Trophoblast cell (in vitro differentiated cells and primary cell): ENCODE measurements around the gene MLLT10.

Experiments
- DNase-seq, 2 donors: peaks; one replicate each; pipeline ENCODE4 v3.0.0-alpha.2; 2016
- H2AFZ ChIP-seq: 2 replicates; pipeline ENCODE4 v1.6.1; 2013; ENCODE audit warnings: low read length, moderate library complexity, mild to moderate bottlenecking; ENCODE audit not compliant: insufficient read depth, poor library complexity
- H2AK5ac ChIP-seq: 2 replicates; pipeline ENCODE4 v1.6.1; 2013; ENCODE audit warnings: mild to moderate bottlenecking, low read length
- H2BK120ac ChIP-seq: 2 replicates; pipeline ENCODE4 v1.6.1; 2013; ENCODE audit warnings: low read length, mild to moderate bottlenecking, moderate library complexity; ENCODE audit not compliant: insufficient read depth, poor library complexity
- H2BK12ac ChIP-seq: 2 replicates; pipeline ENCODE4 v1.6.1; 2013; ENCODE audit warnings: mild to moderate bottlenecking, low read length, moderate library complexity
- H2BK5ac ChIP-seq: 2 replicates; pipeline ENCODE4 v1.6.1; 2013; ENCODE audit warnings: low read length, low read depth, moderate library complexity, mild to moderate bottlenecking; ENCODE audit not compliant: poor library complexity
- H3K14ac ChIP-seq: 2 replicates; pipeline ENCODE4 v1.6.1; 2013; ENCODE audit warnings: mild to moderate bottlenecking, low read length
- H3K18ac ChIP-seq: 2 replicates; pipeline ENCODE4 v1.6.1; 2013; ENCODE audit warnings: mild to moderate bottlenecking, low read length
- H3K23ac ChIP-seq: 2 replicates; pipeline ENCODE4 v1.6.1; 2013; ENCODE audit warnings: low read length
- H3K27ac ChIP-seq: 2 replicates; pipeline ENCODE4 v1.5.1; 2013; ENCODE audit warnings: low read depth, mild to moderate bottlenecking, inconsistent platforms, low read length, moderate library complexity
- H3K27me3 ChIP-seq: 2 replicates; pipeline ENCODE4 v1.6.1; 2013; ENCODE audit warnings: inconsistent platforms, mild to moderate bottlenecking, low read length, moderate library complexity; ENCODE audit not compliant: insufficient read depth
- H3K36me3 ChIP-seq, 2 experiments: 1 replicate in 1 of 2; 2 replicates in 1 of 2; pipeline ENCODE4 v1.6.1; 2013; ENCODE audit warnings: low read length in 2 of 2, mild to moderate bottlenecking in 2 of 2, moderate library complexity in 1 of 2; ENCODE audit not compliant: insufficient read depth in 2 of 2, control insufficient read depth in 1 of 2
- H3K4ac ChIP-seq: 2 replicates; pipeline ENCODE4 v1.6.1; 2013; ENCODE audit warnings: low read depth, mild to moderate bottlenecking, low read length, moderate library complexity
- H3K4me1 ChIP-seq, 2 experiments: 1 replicate in 1 of 2; 2 replicates in 1 of 2; pipeline ENCODE4 v1.6.1; 2013; ENCODE audit warnings: low read length in 2 of 2, mild to moderate bottlenecking in 2 of 2, moderate library complexity in 1 of 2; ENCODE audit not compliant: insufficient read depth in 2 of 2, control insufficient read depth in 1 of 2
- H3K4me2 ChIP-seq: 2 replicates; pipeline ENCODE4 v1.6.1; 2013; ENCODE audit warnings: inconsistent platforms, mild to moderate bottlenecking, low read length, moderate library complexity
- H3K4me3 ChIP-seq: 2 replicates; pipeline ENCODE4 v1.5.1; 2013; ENCODE audit warnings: mild to moderate bottlenecking, low read depth, low read length, inconsistent platforms
- H3K79me1 ChIP-seq: one replicate; pipeline ENCODE4 v1.6.1; 2013; ENCODE audit warnings: low read length
- H3K79me2 ChIP-seq: 2 replicates; pipeline ENCODE4 v1.6.1; 2013; ENCODE audit warnings: low read length, mild to moderate bottlenecking; ENCODE audit not compliant: control insufficient read depth, insufficient read depth, poor library complexity
- H3K9ac ChIP-seq: 2 replicates; pipeline ENCODE4 v1.6.1; 2013; ENCODE audit warnings: mild to moderate bottlenecking, low read length
- H3K9me3 ChIP-seq: 2 replicates; pipeline ENCODE4 v1.6.1; 2013; ENCODE audit warnings: low read depth, mild to moderate bottlenecking, control low read depth, inconsistent platforms, low read length; ENCODE audit not compliant: insufficient read depth
- H4K12ac ChIP-seq: 2 replicates; pipeline ENCODE4 v1.6.1; 2013; ENCODE audit warnings: low read depth, mild to moderate bottlenecking, low read length, moderate library complexity
- H4K8ac ChIP-seq: 2 replicates; pipeline ENCODE4 v1.6.1; 2013; ENCODE audit warnings: low read depth, mild to moderate bottlenecking, low read length, moderate library complexity
- H4K91ac ChIP-seq: one replicate; pipeline ENCODE4 v1.6.1; 2013; ENCODE audit warnings: low read depth, mild to moderate bottlenecking, low read length, moderate library complexity
- WGBS: extraction: QIAGEN DNeasy Blood & Tissue Kit; methylation state at CpG from one replicate; pipeline ENCODE4 v1.1.7; 2013; ENCODE audit warnings: missing lambda C conversion rate; ENCODE audit not compliant: insufficient read length, insufficient coverage; ENCODE audit errors: extremely low coverage; 5-methylcytosine and 5-hydroxymethylcytosine counted together

Gene MLLT10

DNA sequence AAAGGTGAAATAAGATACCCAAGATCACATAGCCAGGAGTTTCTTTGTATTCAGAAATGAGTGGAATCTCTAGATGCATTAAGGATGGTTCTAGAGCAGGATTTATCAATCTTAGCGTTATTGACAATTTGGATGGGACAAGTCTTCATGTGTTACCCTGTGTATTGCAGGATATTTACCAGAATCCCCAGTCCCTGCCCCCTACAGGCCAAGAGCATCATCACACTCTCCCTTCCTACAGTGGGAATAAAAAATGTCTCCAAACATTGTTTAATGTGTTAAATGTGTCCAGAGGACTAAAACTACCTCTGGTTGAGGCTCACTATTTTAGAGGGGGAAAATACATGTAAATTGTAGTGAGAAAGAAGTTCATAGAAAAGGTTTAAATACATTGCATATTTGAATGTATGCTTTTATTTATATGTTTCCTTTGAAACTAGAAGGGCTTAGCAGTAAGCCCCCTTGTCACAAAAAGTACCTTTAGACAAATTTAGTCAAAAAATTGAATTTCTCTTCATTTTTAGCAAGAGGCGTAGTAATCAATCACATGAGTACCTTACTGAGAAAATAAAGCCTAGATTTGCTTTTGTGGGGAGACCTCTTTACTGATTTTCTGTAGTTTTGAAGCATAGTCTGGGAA lies 141.2 kb downstream of the MLLT10 start:
- Histone ChIP-seq H3K79me1 (no peaks in the 10 kb centered on the region), H4K8ac (no peak overlapping the region), H4K12ac (no peak overlapping the region), H3K27ac (no peak overlapping the region), H3K27me3 (no peaks in the 10 kb centered on the region), H3K9ac (no peak overlapping the region), H3K79me2 (no peaks in the 10 kb centered on the region), H3K14ac (no peak overlapping the region), H3K4me1 (peaks cover 3% of the 10 kb centered on the region in 2 experiments), H2BK5ac (no peak overlapping the region), H3K4ac (no peak overlapping the region), H3K4me2 (no peak overlapping the region), H2BK120ac (no peak overlapping the region), H3K4me3 (no peak overlapping the region), H2AK5ac (no peak overlapping the region), H4K91ac (no peak overlapping the region), H3K18ac (no peak overlapping the region), H3K23ac (no peak overlapping the region), H3K36me3 (peaks cover 8% of the 10 kb centered on the region in 2 experiments), H2BK12ac (no peak overlapping the region), H2AFZ (no peak overlapping the region), H3K9me3 (no peaks in the 10 kb centered on the region)
- DNase-seq: peak; percentile 14 to 68
- no CpG with 5 or more reads among the region's 2 CpGs for WGBS

DNA sequence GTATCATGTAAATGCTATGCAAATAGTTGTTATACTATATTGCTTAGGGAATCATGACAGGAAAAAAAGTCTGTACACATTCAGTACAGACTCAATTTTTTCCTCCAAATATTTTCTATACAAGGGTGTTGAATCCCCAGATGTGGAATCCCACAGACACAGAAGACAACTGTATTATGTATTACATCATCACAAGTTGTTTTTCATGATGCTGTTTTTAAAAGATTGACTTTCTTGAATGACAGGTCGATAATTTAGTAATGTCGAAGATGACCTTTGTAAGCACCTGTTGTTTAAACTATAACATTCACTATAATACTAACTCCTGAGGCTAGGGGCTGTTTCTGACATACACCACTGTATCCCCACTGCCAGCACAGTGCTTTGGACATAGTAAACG lies 143.5 kb downstream of the MLLT10 start:
- no CpG with 5 or more reads among the region's 3 CpGs for WGBS
- no peak overlapping the region for H4K12ac ChIP-seq
- no peak overlapping the region for H2BK5ac ChIP-seq
- H3K14ac ChIP-seq: no peak overlapping the region
- H3K9me3 ChIP-seq: no peaks in the 10 kb centered on the region
- no peaks in the 10 kb centered on the region for H3K79me2 ChIP-seq
- H2AFZ ChIP-seq: no peak overlapping the region
- no peak overlapping the region for H3K4ac ChIP-seq
- H3K79me1 ChIP-seq: no peaks in the 10 kb centered on the region
- no peak for DNase-seq
- H3K18ac ChIP-seq: no peak overlapping the region
- H3K36me3 ChIP-seq: peaks cover 5% of the 10 kb centered on the region in 2 experiments
- H3K4me3 ChIP-seq: no peak overlapping the region
- H4K8ac ChIP-seq: no peak overlapping the region
- H3K9ac ChIP-seq: no peak overlapping the region
- H2BK120ac ChIP-seq: no peak overlapping the region
- no peak overlapping the region for H2BK12ac ChIP-seq
- no peaks in the 10 kb centered on the region for H3K27me3 ChIP-seq
- no peak overlapping the region for H3K27ac ChIP-seq
- H3K23ac ChIP-seq: no peak overlapping the region
- no peak overlapping the region for H3K4me2 ChIP-seq
- no peak overlapping the region for H2AK5ac ChIP-seq
- no peaks in the 10 kb centered on the region for H3K4me1 ChIP-seq
- no peak overlapping the region for H4K91ac ChIP-seq

- Histone ChIP-seq H3K4me2 (no peak overlapping the region), H3K9me3 (no peaks in the 10 kb centered on the region), H3K36me3 (peaks cover 0 to 5% of the 10 kb centered on the region in 2 experiments), H2BK5ac (no peak overlapping the region), H3K18ac (no peak overlapping the region), H2BK12ac (no peak overlapping the region), H3K4me3 (no peak overlapping the region), H3K27me3 (no peaks in the 10 kb centered on the region), H3K79me1 (no peaks in the 10 kb centered on the region), H3K4ac (no peak overlapping the region), H3K14ac (no peak overlapping the region), H4K12ac (no peak overlapping the region), H2AFZ (no peak overlapping the region), H2AK5ac (no peak overlapping the region), H3K79me2 (no peaks in the 10 kb centered on the region), H4K91ac (no peak overlapping the region), H3K27ac (no peak overlapping the region), H3K4me1 (no peaks in the 10 kb centered on the region), H2BK120ac (no peak overlapping the region), H4K8ac (no peak overlapping the region), H3K9ac (no peak overlapping the region), H3K23ac (no peak overlapping the region)
- no peak for DNase-seq
- no CpG with 5 or more reads among the region's 3 CpGs for WGBS
Measured at GRCh38 chr10:21681156-21681555, 147.1 kb downstream of the MLLT10 start.

GRCh38 chr10:21687266-21688008 lies 153.4 kb downstream of the MLLT10 start:
- WGBS: no CpG with 5 or more reads among the region's 3 CpGs
- Histone ChIP-seq H3K18ac (no peak overlapping the region), H3K4me2 (no peak overlapping the region), H4K8ac (no peak overlapping the region), H3K9ac (no peak overlapping the region), H2BK120ac (no peak overlapping the region), H3K79me1 (no peaks in the 10 kb centered on the region), H2BK5ac (no peak overlapping the region), H3K36me3 (peaks cover 0 to 2% of the 10 kb centered on the region in 2 experiments), H2BK12ac (no peak overlapping the region), H3K4me3 (no peak overlapping the region), H3K23ac (no peak overlapping the region), H4K91ac (no peak overlapping the region), H3K79me2 (no peaks in the 10 kb centered on the region), H3K4me1 (no peaks in the 10 kb centered on the region), H2AK5ac (no peak overlapping the region), H4K12ac (no peak overlapping the region), H2AFZ (no peak overlapping the region), H3K27ac (no peak overlapping the region), H3K4ac (no peak overlapping the region), H3K27me3 (no peaks in the 10 kb centered on the region), H3K14ac (no peak overlapping the region), H3K9me3 (no peaks in the 10 kb centered on the region)
- no peak for DNase-seq
